Right lobe of liver (tissue), 4 donors: ENCODE measurements around the gene OBSCN.

Experiments
- CTCF ChIP-seq, 4 donors: fragments of 200-600 bp in 3 of 4; fragments of 450-650 bp in 1 of 4; IDR thresholded peaks; one replicate each; pipeline versions ENCODE4 v1.5.1 to v1.8.0; 2016 to 2022; ENCODE audit warnings: antibody characterized with exemption in 4 of 4, mild to moderate bottlenecking in 2 of 4
- POLR2A ChIP-seq: fragments of 450-650 bp; IDR thresholded peaks from one replicate; pipeline ENCODE4 v1.6.1; 2017; ENCODE audit warnings: antibody characterized with exemption, mild to moderate bottlenecking
- donor health status: DM: no; HTN: no; CAD: no.
- donor health status: DM: no; HTN: no; CAD: no.
- donor health status: DM: no; HTN: yes; CAD: no.

DNA sequence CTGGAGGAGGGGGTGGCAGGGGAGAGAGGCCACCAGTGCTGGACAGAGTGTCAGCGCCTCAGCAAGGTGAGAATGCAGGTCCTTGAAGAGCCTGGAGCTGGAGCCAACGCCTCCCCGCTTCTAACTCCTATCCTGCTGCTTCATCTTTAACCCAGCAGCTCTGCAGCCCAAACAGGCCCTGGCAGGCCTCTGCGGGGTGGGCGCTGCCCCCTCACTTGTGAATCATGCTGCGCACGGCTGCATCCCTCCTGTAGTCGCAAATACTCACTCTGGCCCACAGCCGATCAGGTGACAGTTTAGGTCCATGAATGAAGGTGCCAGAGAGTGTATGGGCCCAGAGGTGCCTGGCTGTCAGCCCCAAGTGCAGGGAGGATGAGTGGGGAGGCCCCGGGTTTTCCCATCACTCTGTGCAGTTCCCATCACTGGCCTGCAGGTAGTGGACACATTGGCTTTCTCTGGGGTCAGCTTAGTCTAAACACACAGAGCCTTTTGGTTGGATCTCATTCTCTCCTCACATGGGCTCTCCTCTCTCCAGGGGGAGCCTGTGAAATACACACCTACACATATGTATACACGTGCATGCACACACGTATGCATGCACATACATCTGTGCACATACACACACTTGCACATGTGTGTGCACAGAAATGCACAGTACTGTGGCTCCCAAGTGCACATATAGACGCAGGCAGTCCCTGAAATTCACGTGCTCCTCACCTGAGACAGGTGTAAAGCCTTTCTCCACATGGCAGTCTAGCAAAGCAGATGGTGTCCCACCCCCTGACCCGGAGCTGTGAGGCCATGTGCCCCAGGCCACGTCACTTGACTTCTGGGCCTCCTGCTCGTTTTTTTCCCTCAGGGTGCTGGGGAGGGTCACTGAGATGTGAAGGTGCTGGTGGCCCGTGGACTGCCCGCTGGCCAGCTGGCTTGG, 146.8 kb downstream of the OBSCN start:
- TF ChIP-seq CTCF (IDR thresholded peaks at IDR 0.05) (no peak), POLR2A (no peak)
